GM21423 (cell line): ENCODE data around the gene POTEF.
A peak's percentile ranks its signal among the peaks of the same experiment; 100 is the strongest.
"Not testable (repeated sequence)": the region's sequence is repeated elsewhere in the genome, so short reads cannot be mapped to it uniquely, and the experiment has no call there.

Source experiments
- ATAC-seq: cut with Tn5 transposase; IDR thresholded peaks from one replicate; pipeline ENCODE4 v1.9.1; 2021; ENCODE audit warnings: mild to moderate bottlenecking, moderate library complexity; ENCODE audit not compliant: unreplicated experiment

Gene POTEF

GRCh38 chr2:130152816-130153595, 24.0 kb upstream of the POTEF start:
- ATAC-seq: no peak

- ATAC-seq: not testable (repeated sequence)
Measured at GRCh38 chr2:130152136-130152815, 23.3 kb upstream of the POTEF start.

DNA sequence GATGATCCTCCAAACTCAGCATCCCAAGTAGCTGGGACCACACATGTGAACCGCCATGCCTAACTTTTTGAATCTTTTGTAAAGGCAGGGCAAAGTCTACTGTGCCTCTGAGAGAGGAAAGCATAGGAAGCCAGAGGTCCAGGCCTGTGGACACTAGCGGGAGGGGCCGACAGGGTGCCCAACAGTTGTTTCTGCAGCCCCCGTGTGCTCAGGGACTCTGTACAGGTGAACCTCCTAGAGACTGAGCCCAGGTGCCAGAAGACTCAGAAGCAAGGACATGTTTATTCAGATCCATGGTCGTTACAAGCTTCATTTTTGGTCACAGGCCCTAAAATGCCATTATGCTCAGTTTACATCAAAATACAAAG, 22.1 kb upstream of the POTEF start:
- not testable (repeated sequence) for ATAC-seq

- ATAC-seq: no peak
Measured at GRCh38 chr2:130150181-130151144, 21.4 kb upstream of the POTEF start.

GRCh38 chr2:130148515-130148914, 19.5 kb upstream of the POTEF start:
- not testable (repeated sequence) for ATAC-seq

- ATAC-seq: peak; percentile 95
Measured at GRCh38 chr2:130145006-130145414, 16.0 kb upstream of the POTEF start, which contains the start of gene CCDC74B. CCDC74B (minus strand) TSS chr2:130145112; CDS start chr2:130144996, 116 bp downstream.

- not testable (repeated sequence) for ATAC-seq
Measured at GRCh38 chr2:130143266-130144039, 14.4 kb upstream of the POTEF start.

GRCh38 chr2:130142396-130143265, 13.6 kb upstream of the POTEF start:
- not testable (repeated sequence) for ATAC-seq

DNA sequence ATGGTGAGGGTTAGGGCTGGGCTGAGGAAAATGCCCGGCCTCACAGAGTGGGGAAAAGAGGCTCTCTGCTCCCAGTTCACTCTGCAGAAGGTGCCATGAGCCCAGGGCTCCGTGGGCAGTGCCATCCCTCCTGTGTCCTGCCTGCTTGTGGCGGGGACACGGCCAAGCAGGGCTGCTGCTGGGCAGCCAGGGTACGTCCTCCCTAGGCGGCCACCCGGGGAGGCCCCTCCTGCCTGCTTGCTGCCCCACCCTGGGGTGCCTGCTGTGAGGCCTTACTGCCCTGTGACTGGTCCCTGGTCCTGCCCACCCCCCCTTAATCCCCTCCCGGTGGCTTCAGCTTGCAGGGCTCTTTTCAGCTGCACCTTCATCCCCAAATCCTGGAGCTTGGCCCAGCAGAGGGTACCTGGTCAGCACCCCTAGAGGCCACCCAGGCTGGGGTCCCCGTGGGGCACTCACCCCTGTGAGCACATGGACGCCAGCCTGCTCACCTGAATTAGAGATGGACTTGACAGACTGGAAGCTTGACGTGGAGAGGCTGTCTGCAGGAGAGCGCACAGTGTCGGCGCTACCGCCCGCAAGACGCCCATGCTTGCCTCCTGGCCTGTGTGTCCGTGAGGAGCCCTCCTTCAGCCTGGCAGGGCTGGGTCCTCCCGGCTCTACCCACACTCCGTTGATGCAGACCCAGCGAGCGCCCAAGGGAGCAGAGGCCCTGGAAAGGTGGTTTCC, 12.8 kb upstream of the POTEF start:
- not testable (repeated sequence) for ATAC-seq

GRCh38 chr2:130141002-130141401, 12.0 kb upstream of the POTEF start:
- ATAC-seq: not testable (repeated sequence)

- not testable (repeated sequence) for ATAC-seq
Measured at GRCh38 chr2:130140516-130140915, 11.5 kb upstream of the POTEF start.

GRCh38 chr2:130139331-130140280, 10.6 kb upstream of the POTEF start:
- not testable (repeated sequence) for ATAC-seq

GRCh38 chr2:130138841-130139251, 9.8 kb upstream of the POTEF start:
- ATAC-seq: not testable (repeated sequence)

- ATAC-seq: not testable (repeated sequence)
Measured at GRCh38 chr2:130138326-130138725, 9.3 kb upstream of the POTEF start.

DNA sequence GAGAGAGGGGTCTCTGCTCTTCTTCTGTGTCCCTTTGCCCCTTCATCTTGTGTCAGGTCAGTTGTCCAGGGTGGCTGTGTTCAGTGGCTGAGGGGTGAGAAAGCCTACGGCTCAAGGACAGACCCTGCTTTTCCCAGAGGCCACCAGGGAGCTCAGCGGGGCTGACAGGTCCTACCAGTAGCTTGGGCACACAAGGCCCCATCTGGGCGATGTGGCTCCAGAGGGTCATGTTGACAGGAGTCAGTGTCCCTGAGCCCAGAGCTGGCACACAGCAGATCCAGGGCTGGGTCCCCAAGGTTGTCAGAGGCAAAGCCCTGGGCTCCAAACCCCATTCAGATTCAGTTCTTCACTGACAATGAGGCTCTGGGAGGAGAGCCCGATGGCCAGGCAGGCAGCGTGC, 8.1 kb upstream of the POTEF start:
- ATAC-seq: not testable (repeated sequence)

- not testable (repeated sequence) for ATAC-seq
Measured at GRCh38 chr2:130136546-130136945, 7.5 kb upstream of the POTEF start.
